Neural cell (in vitro differentiated cells): ENCODE results near the gene MRPS24.
"Not testable (repeated sequence)": the region's sequence is repeated elsewhere in the genome, so short reads cannot be mapped to it uniquely, and the experiment has no call there.

Source experiments
- CTCF ChIP-seq: fragments of 450-650 bp; IDR thresholded peaks from 2 replicates; pipeline ENCODE4 v1.5.1; 2014; ENCODE audit warnings: antibody characterized with exemption, mild to moderate bottlenecking, moderate library complexity; ENCODE audit not compliant: poor library complexity, severe bottlenecking
- EP300 ChIP-seq: fragments of 450-650 bp; conservative IDR thresholded peaks from 2 replicates; pipeline ENCODE4 v1.6.1; 2014; ENCODE audit warnings: antibody characterized with exemption, mild to moderate bottlenecking, moderate library complexity; ENCODE audit not compliant: poor library complexity, severe bottlenecking
- EZH2 ChIP-seq: fragments of 200-600, 300-800 bp; shearing (Covaris generic), sonication (generic); IDR thresholded peaks from 2 replicates; pipeline ENCODE4 v1.6.1; 2014; ENCODE audit warnings: antibody characterized with exemption, low read length, borderline replicate concordance, mild to moderate bottlenecking; ENCODE audit not compliant: insufficient read depth, poor library complexity, severe bottlenecking
- MXI1 ChIP-seq: fragments of 450-650 bp; conservative IDR thresholded peaks from 2 replicates; pipeline ENCODE4 v1.6.1; 2014; ENCODE audit warnings: antibody characterized with exemption, mild to moderate bottlenecking; ENCODE audit not compliant: poor library complexity, severe bottlenecking
- POLR2AphosphoS5 ChIP-seq: IDR thresholded peaks from 2 replicates; pipeline ENCODE4 v1.6.1; 2012
- RAD21 ChIP-seq: fragments of 450-650 bp; conservative IDR thresholded peaks from 2 replicates; pipeline ENCODE4 v1.6.1; 2014; ENCODE audit warnings: antibody characterized with exemption, mild to moderate bottlenecking, moderate library complexity
- REST ChIP-seq: IDR thresholded peaks from 2 replicates; pipeline ENCODE4 v1.6.1; 2012; ENCODE audit warnings: borderline replicate concordance
- SMC3 ChIP-seq: fragments of 450-650 bp; conservative IDR thresholded peaks from 2 replicates; pipeline ENCODE4 v1.6.1; 2014; ENCODE audit warnings: antibody characterized with exemption, mild to moderate bottlenecking, moderate library complexity; ENCODE audit not compliant: poor library complexity
- TAF1 ChIP-seq: IDR thresholded peaks from 2 replicates; pipeline ENCODE4 v1.6.1; 2012; ENCODE audit warnings: low read depth

GRCh38 chr7:43823425-43823824 is 45.9 kb downstream of the MRPS24 start:
- TF ChIP-seq EZH2, CTCF, POLR2AphosphoS5, REST, MXI1, EP300, TAF1, RAD21, SMC3: not testable (repeated sequence)
